HK-2 (cell line): ENCODE measurements around the gene FADS3.

Source experiments
- DNase-seq: peaks from one replicate; pipeline ENCODE4 v3.0.0-alpha.2; 2018; ENCODE audit not compliant: unreplicated experiment

FADS3 gene

DNA sequence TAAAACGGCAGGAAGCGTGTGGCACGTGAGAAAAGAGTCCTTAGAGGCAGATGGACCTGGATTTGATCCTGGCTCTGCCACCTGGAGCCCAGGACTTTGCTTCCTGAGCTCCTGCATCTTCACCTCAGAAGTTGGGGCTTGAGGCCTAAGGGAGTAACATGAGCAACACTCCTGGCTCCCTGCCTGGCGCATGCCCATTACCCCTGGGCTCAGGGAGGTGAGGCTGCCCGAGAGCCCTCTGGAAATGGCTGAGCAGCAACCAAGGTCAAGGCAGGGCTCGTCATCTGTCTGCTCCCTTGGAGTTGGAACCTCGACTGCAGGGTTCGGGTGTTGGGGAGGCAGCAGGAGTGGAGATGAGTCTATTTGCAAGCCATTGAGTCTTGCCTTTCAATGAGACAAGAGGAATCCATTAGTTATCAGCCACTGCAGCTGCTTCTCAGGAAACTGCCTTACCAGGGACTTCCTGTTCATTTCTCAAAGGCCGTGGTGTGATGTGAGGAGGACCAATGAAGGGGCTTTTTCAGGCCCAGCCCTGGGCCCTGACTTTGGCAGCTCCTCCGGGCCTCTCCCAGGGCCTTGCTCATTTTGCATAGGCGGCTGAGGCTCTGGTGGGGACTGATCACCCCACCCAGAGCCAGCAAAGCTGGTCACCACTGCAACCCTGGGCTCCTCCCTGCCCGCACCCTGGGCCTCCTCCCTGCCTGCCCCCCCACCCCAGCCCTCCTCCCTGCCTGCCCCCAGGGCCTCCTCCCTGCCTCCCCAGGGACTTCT is 56.9 kb downstream of the FADS3 start:
- DNase-seq, result no peak

DNA sequence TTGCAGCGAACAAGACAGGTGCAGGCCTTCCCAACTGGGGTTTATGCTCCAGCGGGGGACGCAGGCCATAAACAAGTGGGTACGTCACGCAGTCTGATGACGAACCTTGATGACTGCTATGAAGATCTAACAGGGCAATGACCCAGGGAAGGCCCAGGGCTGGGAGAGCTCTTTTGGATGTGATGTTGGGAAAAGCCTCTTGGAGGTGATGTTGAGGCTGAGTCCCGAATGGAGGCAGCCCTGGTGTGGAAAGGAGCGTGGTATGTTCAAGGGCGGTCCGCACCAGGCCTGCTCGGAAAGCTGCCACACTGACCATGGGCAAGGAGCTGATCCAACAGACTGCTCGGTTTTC is 57.4 kb downstream of the FADS3 start:
- DNase-seq, result no peak

DNA sequence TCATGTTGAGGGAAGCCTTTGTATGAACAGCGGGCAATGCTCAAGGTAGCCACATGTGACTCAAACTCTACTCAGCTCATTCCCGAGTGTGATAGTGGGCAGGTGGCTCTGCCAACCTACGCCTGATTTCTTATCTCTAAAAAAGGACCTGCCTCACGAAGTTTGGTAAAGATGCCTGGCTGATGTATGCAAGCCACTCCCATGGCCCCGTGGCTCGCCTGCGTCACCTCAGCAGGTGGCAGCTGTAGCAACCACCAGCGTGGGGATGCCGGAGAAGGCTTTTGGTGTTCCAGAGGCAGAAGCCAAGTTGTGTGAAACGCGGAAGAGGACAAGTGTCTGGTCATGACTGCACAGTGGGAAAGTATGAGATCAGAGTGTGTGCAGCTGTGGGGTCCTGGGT is 57.9 kb downstream of the FADS3 start:
- DNase-seq, result no peak

DNA sequence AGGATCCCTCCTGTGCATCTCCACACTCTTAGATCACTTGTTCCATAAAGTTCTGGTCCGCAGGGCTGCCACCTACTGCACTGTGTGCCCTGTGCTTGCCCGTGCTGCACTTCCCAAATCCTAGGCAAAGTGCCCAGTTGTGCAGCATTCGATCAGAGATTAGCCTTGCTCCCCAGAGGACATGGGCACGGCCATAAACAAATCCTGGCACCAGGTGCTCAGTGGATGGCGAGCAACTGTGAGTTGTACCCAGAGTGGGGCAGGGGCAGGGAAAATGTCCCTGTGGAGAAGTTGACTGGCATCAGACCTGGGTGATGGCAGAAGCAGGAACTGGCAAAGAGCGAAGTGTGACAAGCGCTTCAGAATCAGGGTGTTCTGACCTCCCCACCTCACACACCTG is 58.6 kb downstream of the FADS3 start:
- DNase-seq, result no peak

DNA sequence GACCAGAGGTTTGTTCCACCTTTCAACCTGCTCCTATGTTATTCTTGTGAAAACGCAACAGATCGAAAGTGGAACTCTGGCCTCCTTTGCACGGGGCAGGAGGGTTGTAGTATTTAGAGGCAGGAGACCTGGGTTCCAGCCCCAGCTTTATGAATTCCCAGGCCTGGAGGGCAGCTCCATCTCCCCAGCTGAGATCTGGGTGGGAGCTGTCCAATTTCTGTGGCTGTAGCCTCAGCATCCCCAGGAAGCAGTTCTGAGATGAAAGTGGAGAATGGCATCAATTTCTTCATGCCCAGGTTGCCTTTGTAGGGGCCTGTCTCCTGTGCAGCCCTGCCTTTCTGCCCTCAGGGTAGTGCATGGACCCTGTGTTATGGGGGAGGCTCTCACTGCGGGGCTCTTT is 59.1 kb downstream of the FADS3 start:
- no peak for DNase-seq

DNA sequence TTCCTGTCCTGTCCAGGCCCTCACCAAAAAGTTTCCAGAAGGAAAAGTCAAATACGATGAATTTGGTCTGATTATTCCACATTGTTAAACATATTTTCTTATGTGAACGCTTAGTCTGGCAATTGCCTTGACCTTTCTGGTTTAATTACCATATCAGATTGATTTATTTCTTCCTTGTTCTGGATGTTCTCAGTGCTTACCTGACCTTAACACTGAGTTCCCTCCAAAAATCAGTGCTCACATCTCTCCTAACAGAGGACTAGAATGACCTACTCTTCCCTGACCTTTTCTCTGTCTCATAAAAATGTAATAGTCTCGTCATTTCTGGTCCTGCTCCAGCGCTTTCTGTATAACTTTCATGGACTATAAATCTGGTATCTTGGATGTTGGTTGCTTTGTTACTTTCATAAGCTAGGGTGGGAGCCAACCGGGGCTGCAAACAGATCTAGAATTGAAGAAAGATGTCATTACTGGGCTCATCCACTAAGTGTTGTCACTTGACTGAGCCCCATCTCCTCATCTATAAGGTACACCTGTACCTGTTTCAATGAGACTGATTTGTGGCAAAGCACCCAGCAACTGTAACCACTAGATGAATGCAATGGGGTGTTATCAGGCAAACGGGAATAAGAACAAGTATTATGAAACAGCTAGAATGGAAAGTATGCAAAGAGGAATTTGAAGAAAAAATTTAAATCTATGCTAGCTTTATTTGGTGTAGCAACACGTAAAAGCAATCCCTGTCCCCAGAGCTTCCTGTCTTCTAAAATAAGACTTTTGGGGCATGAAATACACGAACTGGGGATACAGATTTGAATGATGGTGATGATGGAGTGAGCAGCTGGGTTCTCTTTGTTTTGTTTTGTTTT is 60.9 kb downstream of the FADS3 start:
- no peak for DNase-seq

DNA sequence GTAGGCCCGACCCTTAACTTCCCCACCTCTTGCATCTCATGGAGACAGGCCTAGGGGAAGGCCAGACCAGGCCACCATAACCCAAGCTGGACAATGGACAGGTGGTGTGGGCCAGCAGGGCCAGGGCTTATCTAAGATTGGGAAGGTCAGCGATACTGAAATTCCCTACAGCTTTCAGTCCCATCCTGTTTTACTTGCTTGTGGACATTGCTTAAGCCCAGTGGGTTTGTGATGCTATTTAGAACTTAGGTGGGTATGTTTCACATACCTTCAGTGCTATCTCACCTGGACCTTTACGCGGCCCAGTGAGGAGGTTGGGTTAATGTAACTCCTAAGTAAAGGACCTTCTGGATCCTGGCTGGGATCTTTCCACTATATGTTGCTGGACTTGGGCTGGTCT is 61.5 kb downstream of the FADS3 start:
- no peak for DNase-seq

DNA sequence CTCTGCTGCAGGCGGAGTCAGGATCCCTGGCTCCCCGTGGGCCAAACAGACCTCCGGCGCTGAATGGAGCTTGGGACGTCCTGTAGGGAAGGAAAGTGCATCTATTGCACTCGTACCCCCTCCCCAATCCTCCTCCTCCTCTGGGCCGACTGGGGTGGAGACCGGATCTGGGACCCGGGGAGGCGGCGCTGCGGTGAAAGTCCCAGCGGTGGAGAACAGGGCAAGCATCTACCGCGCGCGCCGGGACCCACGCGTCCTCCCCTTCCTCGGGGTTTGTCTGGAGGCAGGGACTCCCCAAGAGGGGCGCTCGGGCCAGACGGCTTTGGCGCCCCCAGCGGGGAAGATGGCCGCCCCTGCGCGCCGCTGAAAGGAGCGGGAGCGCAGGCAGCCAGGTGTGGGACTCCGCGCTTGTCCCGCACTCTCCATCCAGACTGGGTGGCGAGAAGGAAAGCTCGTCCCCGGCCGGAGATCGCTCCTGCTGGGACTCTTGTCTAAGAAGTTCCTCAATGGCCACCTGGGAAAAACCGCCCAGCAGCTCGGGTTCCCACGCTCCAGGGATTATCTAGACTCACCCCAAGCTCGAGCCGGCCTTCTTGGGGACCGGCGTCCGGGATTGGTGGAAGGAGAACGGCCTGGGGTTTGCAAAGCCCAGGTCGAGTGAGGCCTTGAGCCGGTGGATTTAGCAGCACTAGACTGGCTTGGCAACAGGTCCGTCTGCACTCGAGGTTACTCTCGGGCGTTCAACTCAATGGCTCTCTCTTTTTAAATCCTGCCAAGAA is 62.5 kb downstream of the FADS3 start:
- DNase-seq, result no peak

GRCh38 chr11:61828379-61828628 is 63.0 kb downstream of the FADS3 start:
- no peak for DNase-seq

- DNase-seq, result no peak
These were observed 63.6 kb downstream of the FADS3 start, which contains the start of gene FADS2 for GRCh38 chr11:61827571-61828378. Gene FADS2 (plus strand): TSS chr11:61828300. CDS start chr11:61828391, 91 bp downstream.

DNA sequence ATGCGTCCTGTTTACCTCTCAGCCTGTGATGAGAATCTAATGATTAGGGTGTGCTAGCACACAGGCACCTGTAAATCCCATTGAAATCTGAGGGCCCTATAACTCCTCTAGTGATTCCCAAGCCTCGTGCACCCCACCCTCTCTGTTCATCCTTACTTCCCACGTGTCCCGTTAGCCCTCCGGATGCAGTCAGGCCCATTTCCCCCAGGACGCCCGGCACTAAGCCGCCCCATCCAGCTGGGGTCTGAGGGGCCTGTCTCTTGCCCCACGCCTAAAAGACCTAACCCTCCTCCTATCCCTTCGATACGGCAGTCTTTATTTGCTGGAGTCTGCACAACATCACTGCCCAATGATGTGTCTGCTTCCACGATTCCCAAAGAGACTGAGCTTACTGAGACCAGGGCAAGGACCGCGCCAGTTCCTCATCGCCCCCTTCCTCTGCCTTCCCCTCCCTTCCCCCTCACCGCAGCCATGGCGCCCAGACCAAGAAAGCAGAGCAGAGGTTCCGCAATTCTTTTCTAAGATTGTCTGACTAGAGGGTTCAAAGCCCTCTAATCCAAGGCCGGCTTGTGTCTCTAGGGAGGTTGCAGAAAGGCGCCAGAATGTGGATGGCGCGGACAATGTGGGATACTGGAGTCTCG is 64.3 kb downstream of the FADS3 start:
- DNase-seq, result no peak
